Testis (tissue), 2 donors: ENCODE measurements around the gene PSMB2.

Experiments used
- POLR2A ChIP-seq: fragments of 450-650 bp; IDR thresholded peaks from one replicate; pipeline ENCODE4 v1.6.1; 2017; ENCODE audit warnings: antibody characterized with exemption, mild to moderate bottlenecking, moderate library complexity
- TF ChIP-seq, protein P1 (sequence below), 3 experiments: fragments of 450-650 bp in 2 of 3; fragments of 200-600 bp in 1 of 3; sonication (generic) in 1 of 3; IDR thresholded peaks; one replicate each; pipeline ENCODE4 v1.5.1; 2016 to 2019; ENCODE audit warnings: antibody characterized with exemption in 3 of 3, mild to moderate bottlenecking in 2 of 3, moderate library complexity in 1 of 3

DNA sequence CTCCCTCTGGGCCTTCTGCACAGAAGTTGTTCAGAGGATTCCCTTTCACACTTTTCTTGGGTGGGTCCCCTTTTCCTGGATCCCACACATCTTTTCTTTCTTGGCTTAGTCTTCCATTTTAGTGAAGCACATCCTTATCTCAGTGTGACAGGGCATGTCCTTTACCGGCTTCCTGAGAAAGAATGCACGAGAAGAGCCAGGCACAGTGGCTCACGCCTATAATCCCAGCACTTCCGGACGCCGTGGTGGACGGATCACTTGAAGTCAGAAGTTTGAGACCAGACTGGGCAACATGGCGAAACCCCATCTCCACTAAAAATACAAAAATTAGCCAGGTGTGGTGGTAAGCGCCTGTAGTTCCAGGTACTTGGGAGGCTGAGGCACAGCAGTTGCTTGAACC is 22.1 kb upstream of the PSMB2 start:
- TF ChIP-seq, protein P1, sequence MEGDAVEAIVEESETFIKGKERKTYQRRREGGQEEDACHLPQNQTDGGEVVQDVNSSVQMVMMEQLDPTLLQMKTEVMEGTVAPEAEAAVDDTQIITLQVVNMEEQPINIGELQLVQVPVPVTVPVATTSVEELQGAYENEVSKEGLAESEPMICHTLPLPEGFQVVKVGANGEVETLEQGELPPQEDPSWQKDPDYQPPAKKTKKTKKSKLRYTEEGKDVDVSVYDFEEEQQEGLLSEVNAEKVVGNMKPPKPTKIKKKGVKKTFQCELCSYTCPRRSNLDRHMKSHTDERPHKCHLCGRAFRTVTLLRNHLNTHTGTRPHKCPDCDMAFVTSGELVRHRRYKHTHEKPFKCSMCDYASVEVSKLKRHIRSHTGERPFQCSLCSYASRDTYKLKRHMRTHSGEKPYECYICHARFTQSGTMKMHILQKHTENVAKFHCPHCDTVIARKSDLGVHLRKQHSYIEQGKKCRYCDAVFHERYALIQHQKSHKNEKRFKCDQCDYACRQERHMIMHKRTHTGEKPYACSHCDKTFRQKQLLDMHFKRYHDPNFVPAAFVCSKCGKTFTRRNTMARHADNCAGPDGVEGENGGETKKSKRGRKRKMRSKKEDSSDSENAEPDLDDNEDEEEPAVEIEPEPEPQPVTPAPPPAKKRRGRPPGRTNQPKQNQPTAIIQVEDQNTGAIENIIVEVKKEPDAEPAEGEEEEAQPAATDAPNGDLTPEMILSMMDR (IDR thresholded peaks at IDR 0.05) = no peak
- no peak for TF ChIP-seq POLR2A
